Brain microvascular endothelial cell (primary cell): ENCODE results near the gene IFI27.
"Not testable (repeated sequence)": the region's sequence is repeated elsewhere in the genome, so short reads cannot be mapped to it uniquely, and the experiment has no call there.

Experiments used
- DNase-seq: peaks from one replicate; pipeline ENCODE4 v3.0.0-alpha.2; 2020
- H3K27ac ChIP-seq: fragments of 250-450 bp; sonication (Bioruptor Pico); 2 replicates; pipeline ENCODE4 v1.5.1; 2020; ENCODE audit warnings: mild to moderate bottlenecking, moderate library complexity
- H3K27me3 ChIP-seq: fragments of 250-450 bp; sonication (Bioruptor Pico); replicated peaks from 2 replicates; pipeline ENCODE4 v1.5.1; 2020; ENCODE audit warnings: mild to moderate bottlenecking
- H3K36me3 ChIP-seq: fragments of 250-450 bp; sonication (Bioruptor Pico); replicated peaks from 2 replicates; pipeline ENCODE4 v1.5.1; 2020; ENCODE audit warnings: mild to moderate bottlenecking
- H3K4me3 ChIP-seq: 2 replicates; pipeline ENCODE4 v1.5.1; 2011; ENCODE audit warnings: low read depth, mild to moderate bottlenecking, control low read depth, low read length, moderate library complexity
- in situ Hi-C: cut with HindIII; loops from 2 replicates; pipeline ENCODE4 v1.10.0; 2017; ENCODE audit warnings: low sequenced_read_pairs, low pct_ligation_motif_present
- TF ChIP-seq, protein P1 (sequence below): IDR thresholded peaks from 2 replicates; pipeline ENCODE4 v1.5.1; 2011; ENCODE audit warnings: low read depth, mild to moderate bottlenecking, moderate library complexity, low read length, control low read depth, inconsistent platforms; ENCODE audit errors: missing control alignments

IFI27 gene

DNA sequence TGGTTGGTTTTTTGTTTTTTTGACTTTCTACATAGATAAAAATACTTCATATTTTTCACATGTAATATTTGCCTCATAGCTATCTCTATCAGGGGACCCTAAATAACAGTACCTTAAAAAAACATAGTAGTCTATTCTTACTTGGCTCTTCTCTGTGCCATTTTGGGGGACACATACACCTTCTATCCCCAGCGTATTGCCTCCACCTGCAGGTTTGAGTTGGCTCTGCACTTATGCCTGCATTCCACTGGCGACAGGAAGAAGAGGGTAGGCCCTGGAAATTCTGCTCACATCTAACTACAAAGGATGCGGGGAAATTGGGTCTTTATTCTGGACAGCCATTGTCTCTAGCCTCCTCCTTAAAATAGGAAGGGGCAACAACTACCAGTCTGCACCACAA, 32.7 kb downstream of the IFI27 start:
- H3K27me3 ChIP-seq = no peaks in the 10 kb centered on the region
- no peak overlapping the region for H3K4me3 ChIP-seq
- in situ Hi-C loops = no loop called here
- H3K27ac ChIP-seq = no peak overlapping the region
- no peaks in the 10 kb centered on the region for H3K36me3 ChIP-seq
- DNase-seq = no peak
- TF ChIP-seq, protein P1, sequence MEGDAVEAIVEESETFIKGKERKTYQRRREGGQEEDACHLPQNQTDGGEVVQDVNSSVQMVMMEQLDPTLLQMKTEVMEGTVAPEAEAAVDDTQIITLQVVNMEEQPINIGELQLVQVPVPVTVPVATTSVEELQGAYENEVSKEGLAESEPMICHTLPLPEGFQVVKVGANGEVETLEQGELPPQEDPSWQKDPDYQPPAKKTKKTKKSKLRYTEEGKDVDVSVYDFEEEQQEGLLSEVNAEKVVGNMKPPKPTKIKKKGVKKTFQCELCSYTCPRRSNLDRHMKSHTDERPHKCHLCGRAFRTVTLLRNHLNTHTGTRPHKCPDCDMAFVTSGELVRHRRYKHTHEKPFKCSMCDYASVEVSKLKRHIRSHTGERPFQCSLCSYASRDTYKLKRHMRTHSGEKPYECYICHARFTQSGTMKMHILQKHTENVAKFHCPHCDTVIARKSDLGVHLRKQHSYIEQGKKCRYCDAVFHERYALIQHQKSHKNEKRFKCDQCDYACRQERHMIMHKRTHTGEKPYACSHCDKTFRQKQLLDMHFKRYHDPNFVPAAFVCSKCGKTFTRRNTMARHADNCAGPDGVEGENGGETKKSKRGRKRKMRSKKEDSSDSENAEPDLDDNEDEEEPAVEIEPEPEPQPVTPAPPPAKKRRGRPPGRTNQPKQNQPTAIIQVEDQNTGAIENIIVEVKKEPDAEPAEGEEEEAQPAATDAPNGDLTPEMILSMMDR = peak; percentile 66

DNA sequence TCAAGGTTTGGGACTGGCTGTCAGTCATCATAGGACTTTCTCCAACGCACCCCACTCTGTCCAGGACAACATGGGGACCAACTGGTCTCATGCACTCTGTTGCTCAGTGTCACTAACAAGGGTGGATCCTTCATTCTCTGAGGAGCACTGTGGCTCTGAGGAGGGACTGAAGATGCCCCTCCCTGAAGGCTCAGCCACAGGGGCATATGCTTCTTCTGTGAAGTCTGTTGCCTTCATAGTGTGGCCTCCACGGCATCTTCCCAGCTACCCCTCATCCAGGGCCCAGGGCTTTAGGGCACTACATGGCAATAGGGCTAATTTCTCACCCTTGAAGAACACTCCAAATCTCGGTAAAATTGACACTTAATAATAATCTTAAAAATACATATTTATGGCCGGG, 33.2 kb downstream of the IFI27 start:
- DNase-seq = no peak
- Histone ChIP-seq H3K27ac (no peak overlapping the region), H3K27me3 (no peaks in the 10 kb centered on the region), H3K36me3 (no peaks in the 10 kb centered on the region), H3K4me3 (no peak overlapping the region)
- TF ChIP-seq, protein P1 = no peak
- in situ Hi-C loops = no loop called here

DNA sequence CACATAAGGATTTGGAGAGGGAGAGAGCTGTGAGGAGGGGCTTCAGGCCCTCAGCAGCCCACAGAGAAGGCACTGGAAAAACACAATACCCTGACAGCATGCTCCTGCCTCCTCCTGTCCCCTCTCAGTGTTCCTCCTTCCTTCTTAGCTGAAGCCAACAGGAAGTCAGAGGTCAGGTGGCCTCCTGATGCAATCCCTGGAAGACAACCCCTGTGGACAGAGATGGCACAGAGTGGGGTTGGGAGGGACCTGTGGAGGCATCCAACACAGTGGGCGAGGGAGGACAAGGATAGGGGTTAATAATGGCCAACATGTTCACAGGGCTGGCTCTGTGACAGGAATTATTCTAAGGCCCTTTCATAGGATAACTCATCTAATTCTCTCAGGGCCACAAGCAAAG, 34.2 kb downstream of the IFI27 start:
- in situ Hi-C loops = no loop called here
- no peak for DNase-seq
- H3K27me3 ChIP-seq = no peaks in the 10 kb centered on the region
- no peak overlapping the region for H3K4me3 ChIP-seq
- no peak overlapping the region for H3K27ac ChIP-seq
- TF ChIP-seq, protein P1 = no peak
- H3K36me3 ChIP-seq = no peaks in the 10 kb centered on the region

DNA sequence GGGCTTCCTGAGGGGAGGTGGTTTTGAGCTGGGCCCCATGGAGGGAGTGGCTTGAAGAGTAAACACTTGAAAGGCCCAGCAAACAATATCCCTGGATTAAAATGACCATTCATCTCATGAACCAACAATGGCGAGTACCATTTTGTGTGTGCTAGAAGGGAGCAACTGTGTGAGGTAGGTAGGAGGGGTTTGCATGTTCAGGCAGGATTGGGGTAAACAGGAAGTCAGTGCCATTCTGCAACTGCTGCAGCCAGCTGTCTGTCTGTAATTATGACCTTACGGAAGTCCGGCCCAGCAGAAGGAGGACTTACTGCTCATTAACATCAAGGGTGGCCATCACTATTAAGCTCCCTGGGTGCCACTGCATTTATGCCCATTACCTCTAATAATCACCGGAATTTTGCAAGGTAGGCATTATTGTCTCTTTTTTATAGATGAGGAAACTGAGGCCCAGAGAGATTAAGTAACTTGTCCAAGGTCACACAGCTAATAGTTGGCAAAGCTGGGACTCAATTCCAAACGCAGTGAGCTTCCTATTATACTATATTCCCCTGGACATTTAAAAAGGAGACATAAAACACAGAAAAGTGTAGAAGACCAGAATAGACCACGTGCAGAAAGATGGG, 35.5 kb downstream of the IFI27 start:
- H3K27me3 ChIP-seq = no peaks in the 10 kb centered on the region
- in situ Hi-C loops = no loop called here
- TF ChIP-seq, protein P1 = no peak
- no peak overlapping the region for H3K27ac ChIP-seq
- H3K36me3 ChIP-seq = no peaks in the 10 kb centered on the region
- no peak overlapping the region for H3K4me3 ChIP-seq
- no peak for DNase-seq

DNA sequence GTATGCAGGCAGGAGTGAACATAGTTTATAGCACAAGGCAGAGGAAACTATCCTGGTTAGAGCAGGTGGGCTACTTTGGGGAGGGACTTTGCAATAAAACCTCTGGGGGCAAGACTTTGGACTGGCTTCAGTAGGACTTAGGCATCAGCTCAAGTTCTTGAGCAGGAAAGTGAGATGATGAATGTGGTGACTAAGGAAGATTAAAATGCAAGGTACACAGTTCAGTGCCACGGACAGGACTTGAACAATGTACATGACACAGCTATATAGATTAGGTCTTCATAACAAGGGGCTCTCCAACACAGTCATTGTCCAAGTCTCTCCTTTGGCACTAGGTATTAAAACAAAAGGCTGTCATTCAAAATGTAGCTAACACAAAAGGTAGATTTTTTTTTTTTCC, 42.1 kb downstream of the IFI27 start:
- Histone ChIP-seq H3K4me3 (no peak overlapping the region), H3K27me3 (no peaks in the 10 kb centered on the region), H3K27ac (no peak overlapping the region), H3K36me3 (no peaks in the 10 kb centered on the region)
- TF ChIP-seq, protein P1 = no peak
- no peak for DNase-seq
- in situ Hi-C loops = no loop called here

DNA sequence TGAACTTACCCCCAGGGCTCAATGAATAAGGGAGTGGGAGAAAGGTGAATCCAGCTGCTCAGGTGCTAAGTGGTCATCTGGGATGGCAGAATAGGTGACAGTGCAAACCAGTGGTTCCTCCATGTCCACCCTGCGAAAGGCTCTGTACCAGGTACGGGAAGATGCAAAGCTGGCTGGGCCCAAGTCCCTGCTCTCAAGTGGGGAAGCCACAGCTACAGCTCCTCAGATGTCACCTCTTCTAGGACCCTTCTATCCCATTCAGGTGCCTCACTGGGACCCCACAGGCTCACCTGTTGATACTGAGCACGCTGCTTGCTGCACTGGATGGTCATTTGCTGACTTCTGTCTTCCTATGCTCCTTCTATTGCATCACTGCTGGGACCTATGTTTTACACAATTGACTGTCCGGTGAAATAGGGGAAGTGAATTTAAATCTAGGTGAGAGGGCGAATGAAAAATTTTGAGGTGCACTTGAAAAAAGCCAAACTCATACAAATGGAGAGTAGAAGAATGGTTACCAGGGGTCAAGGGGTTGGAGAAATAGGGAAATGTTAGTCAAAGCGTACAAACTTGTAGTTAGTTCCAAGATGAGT, 43.3 kb downstream of the IFI27 start:
- in situ Hi-C loops = no loop called here
- Histone ChIP-seq H3K27me3 (no peaks in the 10 kb centered on the region), H3K36me3 (no peaks in the 10 kb centered on the region), H3K27ac (no peak overlapping the region), H3K4me3 (no peak overlapping the region)
- DNase-seq = no peak
- TF ChIP-seq, protein P1 = no peak

GRCh38 chr14:94156143-94156542, 45.6 kb downstream of the IFI27 start:
- H3K36me3 ChIP-seq, DNase-seq, H3K27ac ChIP-seq, in situ Hi-C loops, H3K27me3 ChIP-seq, H3K4me3 ChIP-seq: not testable (repeated sequence)
